Ishikawa (cell line): ENCODE data around the gene POLDIP2.

ENCODE experiments used
- CEBPB ChIP-seq: IDR thresholded peaks from 2 replicates; pipeline ENCODE4 v1.6.1; 2012
- CREB1 ChIP-seq: IDR thresholded peaks from 2 replicates; pipeline ENCODE4 v1.6.1; 2012; ENCODE audit warnings: low read depth
- EGR1 ChIP-seq: IDR thresholded peaks from 2 replicates; pipeline ENCODE4 v1.6.1; 2012
- EP300 ChIP-seq: IDR thresholded peaks from 2 replicates; pipeline ENCODE4 v1.6.1; 2012; ENCODE audit warnings: borderline replicate concordance
- FOXM1 ChIP-seq: IDR thresholded peaks from 2 replicates; pipeline ENCODE4 v1.6.1; 2012; ENCODE audit warnings: low read depth, borderline replicate concordance
- MAX ChIP-seq: IDR thresholded peaks from 2 replicates; pipeline ENCODE4 v1.6.1; 2012
- NFIC ChIP-seq: IDR thresholded peaks from 2 replicates; pipeline ENCODE4 v1.6.1; 2012
- RAD21 ChIP-seq: IDR thresholded peaks from 2 replicates; pipeline ENCODE4 v1.6.1; 2012; ENCODE audit warnings: low read depth
- REST ChIP-seq: IDR thresholded peaks from 2 replicates; pipeline ENCODE4 v1.6.1; 2012; ENCODE audit warnings: low read depth, mild to moderate bottlenecking
- TAF1 ChIP-seq: IDR thresholded peaks from 2 replicates; pipeline ENCODE4 v1.6.1; 2012; ENCODE audit warnings: low read depth, mild to moderate bottlenecking
- TEAD4 ChIP-seq: IDR thresholded peaks from 2 replicates; pipeline ENCODE4 v1.6.1; 2012
- USF1 ChIP-seq: IDR thresholded peaks from 2 replicates; pipeline ENCODE4 v1.6.1; 2012
- YY1 ChIP-seq: IDR thresholded peaks from 2 replicates; pipeline ENCODE4 v1.6.1; 2012; ENCODE audit warnings: low read depth
- ZBTB7A ChIP-seq: IDR thresholded peaks from 2 replicates; pipeline ENCODE4 v1.6.1; 2012; ENCODE audit warnings: low read depth

GRCh38 chr17:28392491-28392890 is 35.2 kb upstream of the POLDIP2 start:
- TF ChIP-seq FOXM1 (no peak), RAD21 (no peak), EP300 (no peak), USF1 (no peak), TEAD4 (no peak), EGR1 (no peak), REST (no peak), CREB1 (no peak), YY1 (no peak), TAF1 (no peak), MAX (no peak), CEBPB (no peak), NFIC (no peak), ZBTB7A (no peak)
